ENCODE measurements around the gene MIA.
"Not testable (repeated sequence)": the region's sequence is repeated elsewhere in the genome, so short reads cannot be mapped to it uniquely, and the experiment has no call there.

- peak; percentile 15 to 42 (median 22) for TF ChIP-seq CTCF (IDR thresholded peaks at IDR 0.05)
- TF ChIP-seq EP300 (IDR thresholded peaks at IDR 0.05), result peak in 1 of 2 donors; percentile 33
- TF ChIP-seq POLR2A (IDR thresholded peaks at IDR 0.05), result not testable (repeated sequence)
Observed at GRCh38 chr19:40818480-40819399, 43.4 kb downstream of the MIA start.

Data from tibial nerve (tissue), 4 donors.